ENCODE results near the gene PROSER3.

DNA sequence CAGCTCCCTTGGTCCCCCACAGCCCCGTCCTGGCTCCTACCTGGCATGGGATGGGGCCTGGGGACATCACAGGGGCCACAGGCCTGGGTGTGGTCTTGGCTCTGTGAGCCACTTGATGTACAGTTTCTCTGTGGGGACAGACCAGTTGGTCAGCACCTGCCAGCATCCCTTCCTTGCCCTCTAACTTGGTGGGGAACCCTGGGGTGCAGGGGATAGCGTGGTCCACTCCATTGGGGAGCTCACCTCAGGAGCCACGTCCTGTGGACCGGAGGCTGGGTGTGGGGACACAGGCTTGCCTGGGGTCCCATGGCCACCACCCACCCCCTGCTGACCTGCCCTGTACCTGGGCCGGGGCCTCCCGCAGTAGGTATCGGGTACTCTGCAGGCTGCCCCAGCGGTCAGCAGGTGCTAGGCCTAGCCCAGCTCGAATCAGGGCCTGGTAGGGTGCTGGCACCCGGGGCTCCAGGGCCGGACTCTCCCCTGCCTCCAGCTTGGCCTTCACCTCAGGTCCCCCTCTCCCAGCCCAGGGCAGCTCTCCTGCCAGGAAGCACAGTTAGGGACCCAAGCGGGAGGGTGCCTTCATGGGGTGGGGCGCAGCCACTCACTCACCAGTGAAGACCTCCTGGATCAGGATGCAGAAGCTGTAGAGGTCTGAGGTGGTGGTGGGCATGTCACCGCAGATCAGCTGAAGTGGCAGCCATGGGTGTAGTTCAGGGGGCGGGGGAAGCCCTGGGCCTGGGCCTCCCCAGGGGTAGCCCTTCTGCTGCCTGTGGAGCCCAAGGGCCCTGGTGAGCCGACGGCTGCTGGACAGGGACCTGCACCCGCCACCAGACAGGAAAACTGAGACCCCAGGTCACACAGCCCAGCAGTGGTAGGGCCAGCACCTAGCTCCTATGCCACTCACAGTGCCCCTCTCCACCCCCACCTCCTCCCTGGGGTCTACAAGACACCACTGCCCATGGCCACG lies 32.3 kb downstream of the PROSER3 start:
- TF ChIP-seq, protein P1, sequence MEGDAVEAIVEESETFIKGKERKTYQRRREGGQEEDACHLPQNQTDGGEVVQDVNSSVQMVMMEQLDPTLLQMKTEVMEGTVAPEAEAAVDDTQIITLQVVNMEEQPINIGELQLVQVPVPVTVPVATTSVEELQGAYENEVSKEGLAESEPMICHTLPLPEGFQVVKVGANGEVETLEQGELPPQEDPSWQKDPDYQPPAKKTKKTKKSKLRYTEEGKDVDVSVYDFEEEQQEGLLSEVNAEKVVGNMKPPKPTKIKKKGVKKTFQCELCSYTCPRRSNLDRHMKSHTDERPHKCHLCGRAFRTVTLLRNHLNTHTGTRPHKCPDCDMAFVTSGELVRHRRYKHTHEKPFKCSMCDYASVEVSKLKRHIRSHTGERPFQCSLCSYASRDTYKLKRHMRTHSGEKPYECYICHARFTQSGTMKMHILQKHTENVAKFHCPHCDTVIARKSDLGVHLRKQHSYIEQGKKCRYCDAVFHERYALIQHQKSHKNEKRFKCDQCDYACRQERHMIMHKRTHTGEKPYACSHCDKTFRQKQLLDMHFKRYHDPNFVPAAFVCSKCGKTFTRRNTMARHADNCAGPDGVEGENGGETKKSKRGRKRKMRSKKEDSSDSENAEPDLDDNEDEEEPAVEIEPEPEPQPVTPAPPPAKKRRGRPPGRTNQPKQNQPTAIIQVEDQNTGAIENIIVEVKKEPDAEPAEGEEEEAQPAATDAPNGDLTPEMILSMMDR (conservative IDR thresholded peaks at IDR 0.05 in 1 of 2, IDR thresholded peaks at IDR 0.05 in 1 of 2; ENCODE audit: low read depth in 1 of 2, low read length in 2 of 2), result no peak
- no peak for TF ChIP-seq EZH2 (IDR thresholded peaks at IDR 0.05; ENCODE audit: low read length, missing control alignments)
